Activated CD8-positive, alpha-beta T cell treated with anti-CD3 and anti-CD28 coated beads, Interleukin-2, amount 10 ng/mL, durations not matched to agents 7 days and 5 days (primary cell): ENCODE data around the gene ANKRD40. TPM values are rescaled to one million over a fixed set of nuclear protein-coding genes. Genes with fewer than 3 reads are reported as not detected.
"Not testable (repeated sequence)": the region's sequence is repeated elsewhere in the genome, so short reads cannot be mapped to it uniquely, and the experiment has no call there.

ENCODE experiments used
- ATAC-seq: fragments of 150-1000 bp; cut with Tn5 transposase; one replicate; pipeline ENCODE4 v1.10.0; 2021; ENCODE audit warnings: moderate library complexity
- CTCF ChIA-PET: fragments of 350-600 bp; sonication (Branson Sonifier 250); formaldehyde crosslinking; loops from one replicate; lab custom pipeline; 2021; ENCODE audit warnings: antibody characterized with exemption; lab: Charles Lee
- POLR2A ChIA-PET: fragments of 350-600 bp; sonication (Branson Sonifier 250); formaldehyde crosslinking; loops from one replicate; lab custom pipeline; 2021; ENCODE audit warnings: antibody characterized with exemption; lab: Charles Lee
- DNase-seq: peaks from one replicate; pipeline ENCODE4 v3.0.0-alpha.2; 2020
- H3K27ac Mint-ChIP-seq: one replicate; pipeline ENCODE4 v1.8.0; 2021; ENCODE audit warnings: mild to moderate bottlenecking, mixed read lengths
- H3K27me3 Mint-ChIP-seq: one replicate; pipeline ENCODE4 v1.8.0; 2021; ENCODE audit warnings: low read depth, mixed read lengths
- H3K36me3 Mint-ChIP-seq: one replicate; pipeline ENCODE4 v1.8.0; 2021; ENCODE audit warnings: low read depth, mixed read lengths
- H3K4me1 Mint-ChIP-seq: one replicate; pipeline ENCODE4 v1.8.0; 2021; ENCODE audit warnings: low read depth, mixed read lengths
- H3K4me3 Mint-ChIP-seq: one replicate; pipeline ENCODE4 v1.8.0; 2021; ENCODE audit warnings: mild to moderate bottlenecking, mixed read lengths
- H3K9me3 Mint-ChIP-seq: one replicate; pipeline ENCODE4 v1.8.0; 2022; ENCODE audit warnings: mixed read lengths; ENCODE audit not compliant: insufficient read depth
- total RNA-seq, 2 experiments: library from RNA; stranded (reverse); gene quantifications; one replicate each; pipeline ENCODE4 v1.2.3, GENCODE V29; 2021

Gene ANKRD40
- total RNA-seq, 2 experiments from 2014 or later = 28.9 to 31.2 TPM

DNA sequence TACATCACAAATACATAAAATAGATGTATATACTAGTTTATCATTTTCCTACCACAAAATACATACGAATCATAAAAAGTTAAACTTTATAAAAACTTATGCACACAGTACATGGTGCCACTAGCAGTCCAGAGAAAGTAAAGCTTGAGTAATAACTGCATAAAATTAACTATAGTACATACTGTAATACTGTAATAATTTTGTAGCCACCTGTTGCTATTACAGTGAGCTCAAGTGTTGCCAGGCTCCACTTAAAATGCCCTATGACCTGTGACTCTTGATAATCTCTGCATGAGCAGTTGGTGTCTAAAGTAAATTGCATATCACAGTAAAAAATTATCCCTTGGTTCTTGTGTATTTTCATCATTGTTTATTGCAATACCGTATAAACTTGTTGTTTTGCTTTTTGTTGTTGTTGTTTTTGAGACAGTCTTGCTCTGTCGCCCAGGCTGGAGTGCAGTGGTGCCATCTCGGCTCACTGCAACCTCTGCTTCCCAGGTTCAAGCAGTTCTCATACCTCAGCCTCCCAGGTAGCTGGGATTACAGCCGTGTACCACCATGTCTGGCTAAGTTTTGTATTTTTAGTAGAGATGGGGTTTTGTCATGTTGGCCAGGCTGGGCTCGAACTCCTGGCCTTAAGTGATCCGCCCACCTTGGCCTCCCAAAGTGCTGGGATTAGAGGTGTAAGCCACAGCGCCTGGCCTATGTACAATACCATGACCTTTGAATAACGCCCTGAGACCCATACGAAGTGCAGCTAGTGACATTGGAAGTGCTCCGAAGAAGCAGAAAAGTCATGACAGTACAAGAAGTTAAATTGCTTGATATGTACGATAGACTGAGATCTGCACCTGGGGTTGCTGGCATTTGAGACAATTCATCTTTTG lies 18.3 kb upstream of the ANKRD40 start:
- Mint-ChIP-seq H3K36me3 (peaks cover 24% of the 10 kb centered on the region), H3K9me3 (no peaks in the 10 kb centered on the region), H3K27me3 (no peaks in the 10 kb centered on the region), H3K4me1 (peaks cover 35% of the 10 kb centered on the region), H3K27ac (peak overlapping the region; percentile 34), H3K4me3 (no peak overlapping the region)
- no peak for DNase-seq
- ChIA-PET POLR2A (interaction anchor here (0.6 to 2.2 kb wide), 3 partner anchors 140 to 906 kb away, joined by 3 to 5 read pairs (median 4); partner anchors contain the start of genes PPP1R9B and TOB1), CTCF (interaction anchor here (0.9 kb wide), 1 partner anchor 57 kb away, joined by 4 read pairs; no protein-coding TSS in a partner anchor)
- no peak for ATAC-seq

DNA sequence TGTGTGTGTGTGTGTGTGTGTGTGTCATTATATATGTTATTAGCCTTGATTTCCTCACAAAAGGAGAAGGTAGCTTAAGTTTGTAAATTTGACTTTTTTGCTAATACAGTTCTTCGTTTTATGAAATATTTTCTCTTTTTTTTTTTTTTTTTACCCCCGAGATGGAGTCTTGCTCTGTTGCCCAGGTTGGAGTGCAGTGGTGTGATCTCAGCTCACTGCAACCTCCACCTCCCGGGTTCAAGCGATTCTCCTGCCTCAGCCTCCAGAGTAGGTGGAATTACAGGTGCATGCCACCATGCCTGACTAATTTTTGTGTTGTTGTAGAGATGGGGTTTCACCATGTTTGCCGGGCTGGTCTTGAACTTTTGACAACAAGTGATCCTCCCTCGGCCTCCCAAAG lies 16.9 kb upstream of the ANKRD40 start:
- Mint-ChIP-seq H3K4me1 (peaks cover 34% of the 10 kb centered on the region), H3K36me3 (peaks cover 24% of the 10 kb centered on the region)
- H3K4me3 Mint-ChIP-seq, POLR2A ChIA-PET, H3K27me3 Mint-ChIP-seq, DNase-seq, H3K9me3 Mint-ChIP-seq, ATAC-seq, H3K27ac Mint-ChIP-seq, CTCF ChIA-PET: not testable (repeated sequence)

DNA sequence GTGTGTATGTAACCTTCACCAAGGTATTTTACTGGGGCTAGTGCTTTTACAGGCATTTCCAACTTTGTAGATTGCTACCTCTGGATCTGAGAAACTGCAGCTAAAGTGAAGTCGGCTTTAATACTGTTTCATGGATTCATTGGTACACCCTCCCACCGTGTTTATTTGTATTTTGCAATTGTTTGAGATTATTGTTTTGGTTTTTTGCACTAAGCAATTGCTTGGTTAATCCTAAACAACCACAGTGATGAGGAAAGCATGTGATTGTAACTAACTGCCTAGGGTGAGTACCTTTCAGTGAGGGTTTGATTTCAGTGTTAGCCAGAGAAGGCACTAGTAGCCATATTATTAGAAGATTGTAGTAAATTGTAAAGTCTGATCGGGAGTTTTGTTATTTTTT lies 15.0 kb upstream of the ANKRD40 start:
- DNase-seq (no peak), ATAC-seq (no peak)
- H3K36me3 Mint-ChIP-seq = peaks cover 20% of the 10 kb centered on the region
- CTCF ChIA-PET = no interaction called here
- no peaks in the 10 kb centered on the region for H3K27me3 Mint-ChIP-seq
- H3K9me3 Mint-ChIP-seq = no peaks in the 10 kb centered on the region
- H3K27ac Mint-ChIP-seq = peak overlapping the region; percentile 61
- peaks cover 38% of the 10 kb centered on the region for H3K4me1 Mint-ChIP-seq
- H3K4me3 Mint-ChIP-seq = peak overlapping the region; percentile 42
- POLR2A ChIA-PET = no interaction called here

DNA sequence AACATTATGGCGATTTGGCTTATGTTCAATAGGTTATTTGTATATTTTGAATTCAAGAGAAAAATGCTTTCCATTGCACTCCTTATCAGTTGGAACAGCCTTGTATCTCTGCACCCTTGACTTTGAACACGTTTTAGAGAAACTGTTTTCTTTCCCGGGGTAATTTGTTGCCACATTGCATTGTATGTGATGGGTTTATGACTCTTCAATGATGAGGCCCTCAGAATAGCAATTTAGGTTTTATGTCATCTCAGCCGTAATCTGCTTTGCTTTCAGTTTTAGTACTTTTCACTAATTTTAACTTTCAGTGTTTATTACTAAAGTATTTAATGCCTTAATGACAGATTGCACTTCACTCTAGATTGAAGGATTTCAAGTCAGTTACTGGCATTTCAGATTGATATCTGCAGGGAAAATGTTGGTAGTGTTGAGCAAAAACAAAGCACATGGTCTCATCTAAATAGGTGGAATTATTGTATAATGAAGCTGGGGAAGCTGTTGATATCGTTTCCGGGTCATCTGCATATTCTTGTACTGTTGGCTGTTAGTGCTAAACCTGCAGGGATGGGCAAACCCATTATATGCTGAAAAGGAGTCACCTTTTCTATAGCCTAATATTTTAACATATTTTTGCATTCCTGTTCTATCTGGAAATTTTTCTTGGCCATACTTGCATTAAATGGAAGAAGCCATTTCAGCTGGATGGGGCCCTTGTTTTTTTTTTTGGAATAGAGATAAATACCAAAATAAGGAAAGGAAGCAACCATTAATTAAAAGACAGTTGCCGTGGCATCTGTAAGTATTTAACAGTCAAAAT lies 13.7 kb upstream of the ANKRD40 start:
- CTCF ChIA-PET = interaction anchor here (1.2 to 1.4 kb wide), 2 partner anchors 9 to 13 kb away, joined by 3 to 6 read pairs; partner anchors contain the start of gene ANKRD40
- peak; percentile 33 for DNase-seq
- no peaks in the 10 kb centered on the region for H3K27me3 Mint-ChIP-seq
- H3K4me1 Mint-ChIP-seq = peaks cover 29% of the 10 kb centered on the region
- H3K4me3 Mint-ChIP-seq = peak overlapping the region; percentile 99
- H3K9me3 Mint-ChIP-seq = no peaks in the 10 kb centered on the region
- H3K36me3 Mint-ChIP-seq = peaks cover 13% of the 10 kb centered on the region
- POLR2A ChIA-PET = interaction anchor here (1.4 kb wide), 2 partner anchors 13 to 145 kb away, joined by 7 to 9 read pairs; partner anchors contain the start of genes ANKRD40 and TOB1
- no peak for ATAC-seq
- peak overlapping the region; percentile 99 for H3K27ac Mint-ChIP-seq

DNA sequence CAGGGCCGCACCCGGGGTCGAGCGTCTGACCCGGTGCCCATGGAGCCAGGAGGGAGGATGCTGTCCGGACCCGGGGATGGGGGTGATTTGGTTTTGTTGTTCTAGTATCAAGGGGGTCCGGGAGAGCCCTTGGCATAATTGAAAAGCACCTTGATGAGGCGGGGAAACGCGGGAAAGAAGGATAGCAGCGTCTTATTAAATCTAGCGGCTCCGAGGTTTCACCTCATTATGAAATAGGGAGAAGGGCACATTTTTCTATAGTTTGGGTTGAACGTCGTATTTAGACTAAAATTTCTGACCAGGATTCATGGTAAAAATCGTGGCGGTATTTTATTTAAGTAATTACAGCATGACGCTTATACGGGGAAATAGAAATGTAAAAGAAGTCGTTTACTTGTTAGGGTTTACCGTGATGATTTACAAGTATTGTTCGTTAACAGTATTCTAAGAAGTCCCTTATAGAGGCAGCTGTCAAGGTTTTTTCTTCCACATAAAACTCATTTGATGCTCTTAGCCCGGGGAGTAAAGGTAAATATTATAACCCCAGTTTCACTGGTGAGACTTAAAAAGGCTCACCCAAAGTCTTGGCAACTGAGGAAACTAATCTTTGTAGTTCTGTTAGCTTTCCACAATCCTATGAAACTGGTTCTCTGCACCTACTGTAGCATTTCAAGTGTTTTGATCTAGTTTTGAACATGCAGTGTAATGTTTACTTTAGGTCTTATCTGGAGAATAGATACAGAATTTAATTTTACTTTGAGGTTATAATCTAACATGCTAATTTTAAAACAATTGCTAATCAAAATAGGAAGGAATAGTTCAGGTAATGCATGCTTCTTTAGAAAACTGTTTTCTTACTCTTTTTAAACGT lies 12.4 kb upstream of the ANKRD40 start:
- H3K36me3 Mint-ChIP-seq = peaks cover 12% of the 10 kb centered on the region
- H3K27ac Mint-ChIP-seq = peak overlapping the region; percentile 99
- H3K4me1 Mint-ChIP-seq = peaks cover 25% of the 10 kb centered on the region
- ATAC-seq = no peak
- H3K27me3 Mint-ChIP-seq = no peaks in the 10 kb centered on the region
- ChIA-PET CTCF (interaction anchor here (1.1 kb wide), 1 partner anchor 19 kb away, joined by 3 read pairs; no protein-coding TSS in a partner anchor), POLR2A (interaction anchor here (0.9 to 1.4 kb wide), 6 partner anchors 8 to 146 kb away, joined by 3 to 31 read pairs (median 5); partner anchors contain the start of genes ANKRD40 and TOB1)
- DNase-seq = no peak
- peak overlapping the region; percentile 99 for H3K4me3 Mint-ChIP-seq
- H3K9me3 Mint-ChIP-seq = no peaks in the 10 kb centered on the region

DNA sequence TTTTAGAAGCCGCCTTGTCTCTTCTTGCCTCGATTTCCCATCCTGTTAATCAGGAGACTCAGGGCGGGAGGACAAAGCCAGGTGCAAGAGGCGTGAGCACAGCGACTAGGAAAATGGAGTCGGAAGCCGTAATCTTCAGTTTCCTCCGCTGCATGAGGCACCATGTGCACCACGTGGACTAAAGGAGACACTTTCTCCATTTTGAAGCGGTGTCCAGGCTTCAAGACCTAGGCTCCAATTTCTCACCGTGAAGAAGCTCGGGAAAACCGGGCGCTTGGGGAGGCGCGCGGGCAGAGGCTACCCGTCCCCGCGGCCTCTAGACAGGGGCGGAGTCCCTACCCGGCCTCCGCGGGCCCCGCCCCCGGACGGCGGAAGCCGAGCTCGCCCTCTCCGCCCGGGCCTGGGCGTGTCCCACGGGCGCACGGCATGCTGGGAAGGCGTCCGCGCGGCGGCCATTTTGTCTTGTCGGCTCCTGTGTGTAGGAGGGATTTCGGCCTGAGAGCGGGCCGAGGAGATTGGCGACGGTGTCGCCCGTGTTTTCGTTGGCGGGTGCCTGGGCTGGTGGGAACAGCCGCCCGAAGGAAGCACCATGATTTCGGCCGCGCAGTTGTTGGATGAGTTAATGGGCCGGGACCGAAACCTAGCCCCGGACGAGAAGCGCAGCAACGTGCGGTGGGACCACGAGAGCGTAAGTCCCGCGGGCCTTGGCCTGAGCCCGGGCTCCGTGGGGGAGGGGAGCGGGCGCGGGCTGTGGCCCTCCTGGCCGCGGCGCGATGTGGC lies 11.6 kb upstream of the ANKRD40 start, which contains the start of gene LUC7L3:
Gene LUC7L3, plus strand, starts transcription at position 460 of the 780 bp plus-strand sequence. Its CDS starts 130 bp downstream, at position 590.
- ChIA-PET POLR2A (interaction anchor here (0.6 to 1.4 kb wide), 12 partner anchors 9 to 338 kb away, joined by 3 to 31 read pairs (median 4); partner anchors contain the start of genes ANKRD40 and TOB1), CTCF (interaction anchor here (0.7 to 1.1 kb wide), 2 partner anchors 19 to 44 kb away, joined by 3 read pairs; no protein-coding TSS in a partner anchor)
- peaks cover 25% of the 10 kb centered on the region for H3K4me1 Mint-ChIP-seq
- DNase-seq = peak; percentile 95
- H3K9me3 Mint-ChIP-seq = no peaks in the 10 kb centered on the region
- peak within 1 kb of the TSS; percentile 99 for H3K27ac Mint-ChIP-seq
- peaks cover 12% of the 10 kb centered on the region for H3K36me3 Mint-ChIP-seq
- ATAC-seq = peak; percentile 94
- peak within 1 kb of the TSS; percentile 99 for H3K4me3 Mint-ChIP-seq
- no peaks in the 10 kb centered on the region for H3K27me3 Mint-ChIP-seq

DNA sequence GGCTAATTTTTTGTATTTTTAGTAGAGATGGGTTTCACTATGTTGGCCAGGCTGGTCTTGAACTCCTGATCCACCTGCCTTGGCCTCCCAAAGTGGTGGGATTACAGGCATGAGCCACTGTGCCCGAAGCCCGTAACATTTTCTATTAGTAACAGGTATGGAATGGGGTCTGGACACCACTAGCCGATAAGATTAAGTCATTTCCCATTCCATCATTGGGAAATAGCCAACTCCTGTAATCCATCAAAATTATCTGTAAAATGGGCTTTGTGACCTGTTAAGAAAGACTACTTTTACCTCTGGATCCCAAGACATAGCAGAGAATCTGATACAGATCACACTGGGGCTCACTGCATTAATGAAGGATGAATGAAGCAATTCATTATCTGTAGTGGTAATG lies 7.8 kb upstream of the ANKRD40 start:
- DNase-seq (no peak), ATAC-seq (no peak)
- H3K27ac Mint-ChIP-seq = no peak overlapping the region
- H3K9me3 Mint-ChIP-seq = no peaks in the 10 kb centered on the region
- peaks cover 7% of the 10 kb centered on the region for H3K27me3 Mint-ChIP-seq
- ChIA-PET POLR2A (no interaction called here), CTCF (no interaction called here)
- H3K4me1 Mint-ChIP-seq = peaks cover 11% of the 10 kb centered on the region
- H3K36me3 Mint-ChIP-seq = no peaks in the 10 kb centered on the region
- no peak overlapping the region for H3K4me3 Mint-ChIP-seq

DNA sequence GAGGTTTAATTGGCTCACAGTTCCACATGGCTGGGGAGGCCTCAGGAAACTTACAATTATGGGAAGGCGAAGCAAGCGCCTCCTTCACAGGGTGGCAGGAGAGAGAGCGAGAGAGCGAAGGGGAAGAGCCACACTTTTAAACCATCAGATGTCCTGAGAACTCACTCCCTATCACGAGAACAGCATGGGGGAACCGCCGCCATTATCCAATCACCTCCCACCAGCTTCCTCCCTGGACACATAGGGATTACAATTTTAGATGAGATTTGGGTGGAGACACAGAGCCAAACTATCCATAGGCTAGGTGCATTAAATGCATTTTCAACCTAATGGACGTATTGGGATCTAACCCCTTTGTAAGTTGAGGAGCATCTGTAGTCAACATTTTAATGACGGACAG lies 4.9 kb upstream of the ANKRD40 start:
- CTCF ChIA-PET = no interaction called here
- H3K27me3 Mint-ChIP-seq = peaks cover 7% of the 10 kb centered on the region
- H3K4me1 Mint-ChIP-seq = peaks cover 23% of the 10 kb centered on the region
- H3K9me3 Mint-ChIP-seq = no peaks in the 10 kb centered on the region
- no peak overlapping the region for H3K4me3 Mint-ChIP-seq
- DNase-seq = no peak
- POLR2A ChIA-PET = no interaction called here
- ATAC-seq = no peak
- H3K27ac Mint-ChIP-seq = no peak overlapping the region
- no peaks in the 10 kb centered on the region for H3K36me3 Mint-ChIP-seq

DNA sequence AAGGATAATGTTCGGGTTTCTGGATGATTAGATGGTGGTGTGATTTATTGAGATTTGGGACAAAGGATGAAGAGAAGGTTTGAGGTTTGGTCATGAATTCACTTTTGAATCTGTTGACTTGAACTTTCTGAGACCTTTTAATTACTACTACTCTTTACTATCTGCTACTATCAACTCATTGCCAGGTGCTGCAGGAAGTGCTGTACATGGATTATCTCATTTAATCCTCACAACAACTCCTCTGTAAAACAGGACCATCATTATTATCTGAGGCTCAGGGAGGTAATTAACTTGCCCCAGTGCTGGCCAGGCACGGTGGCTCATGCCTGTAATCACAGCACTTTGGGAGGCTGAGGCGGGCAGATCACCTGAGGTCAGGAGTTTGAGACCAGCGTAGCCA lies 2.9 kb upstream of the ANKRD40 start:
- ChIA-PET POLR2A (no interaction called here), CTCF (no interaction called here)
- peaks cover 34% of the 10 kb centered on the region for H3K4me1 Mint-ChIP-seq
- ATAC-seq (no peak), DNase-seq (no peak)
- H3K4me3 Mint-ChIP-seq = no peak overlapping the region
- no peaks in the 10 kb centered on the region for H3K9me3 Mint-ChIP-seq
- H3K27ac Mint-ChIP-seq = no peak overlapping the region
- H3K36me3 Mint-ChIP-seq = peaks cover 10% of the 10 kb centered on the region
- peaks cover 7% of the 10 kb centered on the region for H3K27me3 Mint-ChIP-seq

DNA sequence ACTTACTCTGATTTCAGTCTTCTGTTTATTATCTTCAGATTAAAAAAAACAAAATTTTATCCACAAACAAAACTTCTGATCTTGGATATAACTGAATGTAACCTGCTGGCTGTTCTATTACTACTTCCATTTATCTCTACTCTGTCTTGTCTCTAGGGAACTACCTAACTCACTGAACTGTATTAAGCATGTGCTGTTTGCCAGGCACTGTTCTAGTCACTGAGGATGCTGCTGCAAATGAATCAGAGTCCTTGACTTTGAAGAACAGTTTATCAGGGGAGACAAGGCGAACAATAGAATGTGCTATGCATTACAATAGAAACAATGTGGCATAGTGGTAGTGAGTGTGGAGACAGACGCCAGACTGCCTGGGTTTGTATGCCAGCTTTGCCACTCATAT lies 2.3 kb upstream of the ANKRD40 start:
- ChIA-PET POLR2A (interaction anchor here (3.4 kb wide), 1 partner anchor 7 kb away, joined by 21 read pairs; no protein-coding TSS in a partner anchor), CTCF (no interaction called here)
- no peaks in the 10 kb centered on the region for H3K9me3 Mint-ChIP-seq
- H3K4me1 Mint-ChIP-seq = peaks cover 39% of the 10 kb centered on the region
- peak overlapping the region; percentile 43 for H3K27ac Mint-ChIP-seq
- DNase-seq (no peak), ATAC-seq (no peak)
- peaks cover 7% of the 10 kb centered on the region for H3K27me3 Mint-ChIP-seq
- peaks cover 16% of the 10 kb centered on the region for H3K36me3 Mint-ChIP-seq
- peak overlapping the region; percentile 0 for H3K4me3 Mint-ChIP-seq
